HEK293 (cell line): Measurements from ENCODE around the gene CEP295NL.

ENCODE experiments used
- GFI1B ChIP-seq: fragments of 450-650 bp; formaldehyde crosslinking; IDR thresholded peaks from 2 replicates; pipeline ENCODE4 v1.5.1; 2016; ENCODE audit warnings: missing biosample characterization, missing genetic modification characterization
- GLIS2 ChIP-seq: fragments of 450-650 bp; formaldehyde crosslinking; IDR thresholded peaks from 2 replicates; pipeline ENCODE4 v1.5.1; 2016; ENCODE audit warnings: missing biosample characterization, missing genetic modification characterization
- KLF1 ChIP-seq: fragments of 450-650 bp; formaldehyde crosslinking; IDR thresholded peaks from 2 replicates; pipeline ENCODE4 v1.5.1; 2016; ENCODE audit warnings: missing biosample characterization, missing genetic modification characterization
- MZF1 ChIP-seq: fragments of 450-650 bp; formaldehyde crosslinking; IDR thresholded peaks from 2 replicates; pipeline ENCODE4 v1.5.1; 2017; ENCODE audit warnings: missing biosample characterization, missing genetic modification characterization, borderline replicate concordance
- OVOL3 ChIP-seq: fragments of 450-650 bp; formaldehyde crosslinking; IDR thresholded peaks from 2 replicates; pipeline ENCODE4 v1.5.1; 2016; ENCODE audit warnings: missing biosample characterization, missing genetic modification characterization
- REPIN1 ChIP-seq: fragments of 450-650 bp; formaldehyde crosslinking; IDR thresholded peaks from 2 replicates; pipeline ENCODE4 v1.5.1; 2017; ENCODE audit warnings: missing biosample characterization, missing genetic modification characterization, low read depth
- SETDB1 ChIP-seq: IDR thresholded peaks from one replicate; pipeline ENCODE4 v1.6.1; 2017; ENCODE audit warnings: mild to moderate bottlenecking, low read length, moderate library complexity, mixed read lengths; ENCODE audit not compliant: insufficient read length
- SP3 ChIP-seq: fragments of 450-650 bp; formaldehyde crosslinking; IDR thresholded peaks from 2 replicates; pipeline ENCODE4 v1.5.1; 2016; ENCODE audit warnings: missing biosample characterization, missing genetic modification characterization
- SP7 ChIP-seq: fragments of 450-650 bp; formaldehyde crosslinking; IDR thresholded peaks from 2 replicates; pipeline ENCODE4 v1.5.1; 2016; ENCODE audit warnings: missing biosample characterization, missing genetic modification characterization
- YY2 ChIP-seq: fragments of 450-650 bp; formaldehyde crosslinking; IDR thresholded peaks from 2 replicates; pipeline ENCODE4 v1.5.1; 2016; ENCODE audit warnings: missing biosample characterization, missing genetic modification characterization
- ZBTB17 ChIP-seq: fragments of 450-650 bp; formaldehyde crosslinking; IDR thresholded peaks from 2 replicates; pipeline ENCODE4 v1.5.1; 2016; ENCODE audit warnings: missing biosample characterization, missing genetic modification characterization
- ZBTB20 ChIP-seq: fragments of 450-650 bp; formaldehyde crosslinking; IDR thresholded peaks from 2 replicates; pipeline ENCODE4 v1.5.1; 2016; ENCODE audit warnings: missing biosample characterization, missing genetic modification characterization
- ZBTB48 ChIP-seq: fragments of 450-650 bp; formaldehyde crosslinking; IDR thresholded peaks from 2 replicates; pipeline ENCODE4 v1.5.1; 2016; ENCODE audit warnings: missing biosample characterization, missing genetic modification characterization
- ZNF10 ChIP-seq: fragments of 450-650 bp; formaldehyde crosslinking; IDR thresholded peaks from 2 replicates; pipeline ENCODE4 v1.5.1; 2017; ENCODE audit warnings: missing biosample characterization, missing genetic modification characterization
- ZNF132 ChIP-seq: fragments of 450-650 bp; formaldehyde crosslinking; IDR thresholded peaks from 2 replicates; pipeline ENCODE4 v1.5.1; 2017; ENCODE audit warnings: missing biosample characterization, missing genetic modification characterization, borderline replicate concordance
- ZNF133 ChIP-seq: fragments of 450-650 bp; formaldehyde crosslinking; IDR thresholded peaks from 2 replicates; pipeline ENCODE4 v1.5.1; 2016; ENCODE audit warnings: missing biosample characterization, missing genetic modification characterization
- ZNF23 ChIP-seq: fragments of 450-650 bp; formaldehyde crosslinking; IDR thresholded peaks from 2 replicates; pipeline ENCODE4 v1.5.1; 2016; ENCODE audit warnings: missing biosample characterization, missing genetic modification characterization, borderline replicate concordance
- ZNF248 ChIP-seq: fragments of 450-650 bp; formaldehyde crosslinking; IDR thresholded peaks from 2 replicates; pipeline ENCODE4 v1.5.1; 2017; ENCODE audit warnings: missing biosample characterization, missing genetic modification characterization
- ZNF292 ChIP-seq: fragments of 450-650 bp; formaldehyde crosslinking; IDR thresholded peaks from 2 replicates; pipeline ENCODE4 v1.5.1; 2016; ENCODE audit warnings: low read depth, missing biosample characterization, missing genetic modification characterization, borderline replicate concordance
- ZNF311 ChIP-seq: fragments of 450-650 bp; formaldehyde crosslinking; IDR thresholded peaks from 2 replicates; pipeline ENCODE4 v1.5.1; 2017; ENCODE audit warnings: missing biosample characterization, missing genetic modification characterization, borderline replicate concordance
- ZNF354C ChIP-seq: fragments of 450-650 bp; formaldehyde crosslinking; IDR thresholded peaks from 2 replicates; pipeline ENCODE4 v1.5.1; 2016; ENCODE audit warnings: missing biosample characterization, missing genetic modification characterization, low read depth, borderline replicate concordance
- ZNF37A ChIP-seq: fragments of 450-650 bp; IDR thresholded peaks from 2 replicates; pipeline ENCODE4 v1.5.1; 2018; ENCODE audit warnings: missing biosample characterization, missing genetic modification characterization
- ZNF404 ChIP-seq: fragments of 450-650 bp; formaldehyde crosslinking; IDR thresholded peaks from 2 replicates; pipeline ENCODE4 v1.5.1; 2017; ENCODE audit warnings: missing biosample characterization, missing genetic modification characterization
- ZNF530 ChIP-seq: fragments of 450-650 bp; formaldehyde crosslinking; IDR thresholded peaks from 2 replicates; pipeline ENCODE4 v1.5.1; 2016; ENCODE audit warnings: low read depth, missing biosample characterization, missing genetic modification characterization
- ZNF558 ChIP-seq: fragments of 450-650 bp; formaldehyde crosslinking; IDR thresholded peaks from 2 replicates; pipeline ENCODE4 v1.5.1; 2016; ENCODE audit warnings: missing biosample characterization, missing genetic modification characterization
- ZNF596 ChIP-seq: fragments of 450-650 bp; IDR thresholded peaks from 2 replicates; pipeline ENCODE4 v1.5.0; 2018; ENCODE audit warnings: missing biosample characterization, mild to moderate bottlenecking, missing genetic modification characterization, moderate library complexity
- ZNF658 ChIP-seq: fragments of 450-650 bp; formaldehyde crosslinking; IDR thresholded peaks from 2 replicates; pipeline ENCODE4; 2016; ENCODE audit warnings: missing biosample characterization, missing genetic modification characterization
- ZNF701 ChIP-seq: fragments of 450-650 bp; formaldehyde crosslinking; IDR thresholded peaks from 2 replicates; pipeline ENCODE4 v1.5.1; 2016; ENCODE audit warnings: missing biosample characterization, missing genetic modification characterization
- ZSCAN4 ChIP-seq: fragments of 450-650 bp; formaldehyde crosslinking; IDR thresholded peaks from 2 replicates; pipeline ENCODE4 v1.5.1; 2017; ENCODE audit warnings: missing biosample characterization, missing genetic modification characterization
- ZSCAN5A ChIP-seq: fragments of 450-650 bp; formaldehyde crosslinking; IDR thresholded peaks from 2 replicates; pipeline ENCODE4 v1.5.1; 2016; ENCODE audit warnings: missing biosample characterization, missing genetic modification characterization
- TF ChIP-seq, protein P1 (sequence below): fragments of 450-650 bp; formaldehyde crosslinking; IDR thresholded peaks from 2 replicates; pipeline ENCODE4 v1.5.1; 2017; ENCODE audit warnings: missing biosample characterization, missing genetic modification characterization
- TF ChIP-seq, protein P2 (sequence below): fragments of 450-650 bp; formaldehyde crosslinking; IDR thresholded peaks from 2 replicates; pipeline ENCODE4 v1.5.1; 2016; ENCODE audit warnings: missing biosample characterization, missing genetic modification characterization, borderline replicate concordance
- TF ChIP-seq, protein P3 (sequence below): fragments of 450-650 bp; formaldehyde crosslinking; IDR thresholded peaks from 2 replicates; pipeline ENCODE4 v1.5.0; 2017; ENCODE audit warnings: missing biosample characterization, missing genetic modification characterization, borderline replicate concordance

The CEP295NL gene

DNA sequence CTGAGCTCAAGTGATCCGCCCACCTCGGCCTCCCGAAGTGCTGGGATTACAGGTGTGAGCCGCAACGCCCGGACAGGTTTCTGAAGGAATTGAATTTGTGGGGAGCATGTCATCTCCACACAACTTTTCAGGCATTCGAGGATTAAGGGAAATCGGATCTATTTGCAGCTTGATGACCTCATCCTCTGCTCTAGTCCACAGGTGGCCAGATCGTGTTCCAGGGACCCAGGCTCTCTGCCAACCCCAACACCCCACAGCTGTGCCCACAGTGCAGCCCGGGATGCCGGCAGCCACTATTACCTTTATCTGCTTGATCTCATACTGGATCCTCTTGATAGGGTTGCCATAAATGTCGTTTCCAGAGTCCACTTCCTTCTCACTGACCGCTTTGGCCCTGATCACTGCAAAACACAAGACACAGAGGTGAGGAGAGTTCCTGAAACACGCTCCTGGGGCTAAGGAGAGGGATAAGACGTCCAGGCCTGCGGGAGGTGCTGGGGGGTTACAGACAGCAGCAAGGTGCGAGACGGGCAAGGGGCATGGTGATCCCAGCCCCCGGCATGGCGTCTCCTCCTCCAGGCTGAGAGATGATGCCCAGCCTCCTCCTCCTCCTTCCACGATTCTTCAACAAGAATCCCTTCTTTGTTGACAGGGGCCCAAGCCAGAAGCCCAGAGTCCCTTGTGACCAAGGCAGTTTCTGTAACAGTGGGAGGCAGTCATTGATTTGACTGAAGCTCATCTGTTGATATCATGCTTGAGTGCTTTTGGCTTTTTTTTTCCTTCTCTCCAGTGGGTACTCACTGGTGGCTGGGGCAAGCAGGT is 29.3 kb downstream of the CEP295NL start (continued):
- TF ChIP-seq, protein P1, sequence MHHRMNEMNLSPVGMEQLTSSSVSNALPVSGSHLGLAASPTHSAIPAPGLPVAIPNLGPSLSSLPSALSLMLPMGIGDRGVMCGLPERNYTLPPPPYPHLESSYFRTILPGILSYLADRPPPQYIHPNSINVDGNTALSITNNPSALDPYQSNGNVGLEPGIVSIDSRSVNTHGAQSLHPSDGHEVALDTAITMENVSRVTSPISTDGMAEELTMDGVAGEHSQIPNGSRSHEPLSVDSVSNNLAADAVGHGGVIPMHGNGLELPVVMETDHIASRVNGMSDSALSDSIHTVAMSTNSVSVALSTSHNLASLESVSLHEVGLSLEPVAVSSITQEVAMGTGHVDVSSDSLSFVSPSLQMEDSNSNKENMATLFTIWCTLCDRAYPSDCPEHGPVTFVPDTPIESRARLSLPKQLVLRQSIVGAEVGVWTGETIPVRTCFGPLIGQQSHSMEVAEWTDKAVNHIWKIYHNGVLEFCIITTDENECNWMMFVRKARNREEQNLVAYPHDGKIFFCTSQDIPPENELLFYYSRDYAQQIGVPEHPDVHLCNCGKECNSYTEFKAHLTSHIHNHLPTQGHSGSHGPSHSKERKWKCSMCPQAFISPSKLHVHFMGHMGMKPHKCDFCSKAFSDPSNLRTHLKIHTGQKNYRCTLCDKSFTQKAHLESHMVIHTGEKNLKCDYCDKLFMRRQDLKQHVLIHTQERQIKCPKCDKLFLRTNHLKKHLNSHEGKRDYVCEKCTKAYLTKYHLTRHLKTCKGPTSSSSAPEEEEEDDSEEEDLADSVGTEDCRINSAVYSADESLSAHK (tag by site-specific recombination), result no peak
- TF ChIP-seq ZNF701 (tag by site-specific recombination) (no peak), GFI1B (no peak), ZNF530 (tag by site-specific recombination) (no peak), KLF1 (peak; percentile 59), SP7 (tag by site-specific recombination) (peak; percentile 68), SETDB1 (no peak), ZNF658 (tag by site-specific recombination) (no peak), MZF1 (tag by site-specific recombination) (no peak), GLIS2 (tag by site-specific recombination) (peak; percentile 85), ZNF596 (tag by site-specific recombination) (no peak), ZSCAN5A (tag by site-specific recombination) (no peak), ZBTB20 (tag by site-specific recombination) (peak; percentile 16; the same call in 1 of the 2 replicates), ZNF292 (no peak), ZNF311 (tag by site-specific recombination) (no peak), SP3 (tag by site-specific recombination) (no peak), ZNF132 (no peak), ZNF37A (no peak), ZNF133 (tag by site-specific recombination) (no peak; the same call in 1 of the 2 replicates), YY2 (tag by site-specific recombination) (no peak), ZNF248 (tag by site-specific recombination) (no peak), ZSCAN4 (no peak), ZNF404 (tag by site-specific recombination) (no peak), ZNF23 (tag by site-specific recombination) (no peak), REPIN1 (no peak), OVOL3 (tag by site-specific recombination) (no peak), ZNF10 (tag by site-specific recombination) (no peak), ZNF354C (tag by site-specific recombination) (no peak), ZBTB48 (tag by site-specific recombination) (peak; percentile 77), ZNF558 (tag by site-specific recombination) (no peak), ZBTB17 (peak; percentile 75)
- TF ChIP-seq, protein P2, sequence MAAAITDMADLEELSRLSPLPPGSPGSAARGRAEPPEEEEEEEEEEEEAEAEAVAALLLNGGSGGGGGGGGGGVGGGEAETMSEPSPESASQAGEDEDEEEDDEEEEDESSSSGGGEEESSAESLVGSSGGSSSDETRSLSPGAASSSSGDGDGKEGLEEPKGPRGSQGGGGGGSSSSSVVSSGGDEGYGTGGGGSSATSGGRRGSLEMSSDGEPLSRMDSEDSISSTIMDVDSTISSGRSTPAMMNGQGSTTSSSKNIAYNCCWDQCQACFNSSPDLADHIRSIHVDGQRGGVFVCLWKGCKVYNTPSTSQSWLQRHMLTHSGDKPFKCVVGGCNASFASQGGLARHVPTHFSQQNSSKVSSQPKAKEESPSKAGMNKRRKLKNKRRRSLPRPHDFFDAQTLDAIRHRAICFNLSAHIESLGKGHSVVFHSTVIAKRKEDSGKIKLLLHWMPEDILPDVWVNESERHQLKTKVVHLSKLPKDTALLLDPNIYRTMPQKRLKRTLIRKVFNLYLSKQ, result no peak
- TF ChIP-seq, protein P3, sequence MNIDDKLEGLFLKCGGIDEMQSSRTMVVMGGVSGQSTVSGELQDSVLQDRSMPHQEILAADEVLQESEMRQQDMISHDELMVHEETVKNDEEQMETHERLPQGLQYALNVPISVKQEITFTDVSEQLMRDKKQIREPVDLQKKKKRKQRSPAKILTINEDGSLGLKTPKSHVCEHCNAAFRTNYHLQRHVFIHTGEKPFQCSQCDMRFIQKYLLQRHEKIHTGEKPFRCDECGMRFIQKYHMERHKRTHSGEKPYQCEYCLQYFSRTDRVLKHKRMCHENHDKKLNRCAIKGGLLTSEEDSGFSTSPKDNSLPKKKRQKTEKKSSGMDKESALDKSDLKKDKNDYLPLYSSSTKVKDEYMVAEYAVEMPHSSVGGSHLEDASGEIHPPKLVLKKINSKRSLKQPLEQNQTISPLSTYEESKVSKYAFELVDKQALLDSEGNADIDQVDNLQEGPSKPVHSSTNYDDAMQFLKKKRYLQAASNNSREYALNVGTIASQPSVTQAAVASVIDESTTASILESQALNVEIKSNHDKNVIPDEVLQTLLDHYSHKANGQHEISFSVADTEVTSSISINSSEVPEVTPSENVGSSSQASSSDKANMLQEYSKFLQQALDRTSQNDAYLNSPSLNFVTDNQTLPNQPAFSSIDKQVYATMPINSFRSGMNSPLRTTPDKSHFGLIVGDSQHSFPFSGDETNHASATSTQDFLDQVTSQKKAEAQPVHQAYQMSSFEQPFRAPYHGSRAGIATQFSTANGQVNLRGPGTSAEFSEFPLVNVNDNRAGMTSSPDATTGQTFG (tag by site-specific recombination), result no peak
